HG02870 (cell line): ENCODE results near the gene GABRR1.

Source experiments
- ATAC-seq: cut with Tn5 transposase; IDR thresholded peaks from one replicate; pipeline ENCODE4 v1.9.1; 2021; ENCODE audit warnings: mild to moderate bottlenecking, moderate library complexity; ENCODE audit not compliant: unreplicated experiment

The GABRR1 gene

GRCh38 chr6:89221129-89221528, 4.0 kb upstream of the GABRR1 start:
- ATAC-seq: no peak

- ATAC-seq: no peak
These were observed 747 bp downstream of the GABRR1 start for GRCh38 chr6:89216411-89216810.

GRCh38 chr6:89215391-89215790, 1.8 kb downstream of the GABRR1 start:
- no peak for ATAC-seq

- ATAC-seq: no peak
These were observed 3.0 kb downstream of the GABRR1 start for GRCh38 chr6:89214197-89214596.

- ATAC-seq: no peak
These were observed 4.7 kb downstream of the GABRR1 start for GRCh38 chr6:89212472-89212871.

DNA sequence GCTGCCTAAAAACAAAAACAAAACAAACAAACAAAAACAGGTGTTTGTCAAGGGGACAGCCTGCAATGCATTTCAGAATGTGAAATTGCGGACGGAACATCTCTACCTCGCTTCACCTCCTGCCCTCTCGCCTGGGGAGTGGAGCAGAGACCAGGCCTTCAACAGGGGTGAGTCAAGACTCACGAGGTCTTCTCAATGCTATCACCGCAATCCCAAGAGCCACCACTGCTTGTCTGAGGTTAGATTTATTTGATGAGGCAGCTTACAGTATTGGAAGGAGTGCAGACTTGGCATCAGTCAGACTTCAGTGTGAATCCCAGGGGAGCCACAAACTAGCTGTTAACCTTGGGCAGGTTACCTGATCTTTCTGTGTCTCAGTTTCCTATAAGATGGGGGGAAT, 7.7 kb downstream of the GABRR1 start:
- ATAC-seq: no peak

DNA sequence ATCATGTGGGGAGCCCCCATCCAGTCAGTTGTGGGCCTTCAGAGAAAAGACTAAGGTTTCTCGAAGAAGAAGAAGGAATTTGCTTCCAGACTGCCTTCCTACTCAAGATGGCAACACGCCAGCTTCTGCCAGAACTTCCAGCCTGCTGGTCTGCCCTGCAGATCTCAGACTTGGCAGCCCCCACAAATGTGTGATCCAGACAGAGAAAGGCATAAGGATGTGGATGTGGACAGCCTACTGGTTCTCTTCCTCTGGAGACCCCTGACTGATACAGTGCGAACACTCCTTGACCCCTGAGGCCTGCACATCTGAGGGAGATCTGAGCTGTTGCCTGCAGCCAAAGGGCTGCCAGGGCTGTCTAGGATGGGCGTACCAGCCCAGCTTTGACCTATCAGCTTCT, 8.6 kb downstream of the GABRR1 start:
- no peak for ATAC-seq

GRCh38 chr6:89205819-89206218, 11.3 kb downstream of the GABRR1 start:
- no peak for ATAC-seq

DNA sequence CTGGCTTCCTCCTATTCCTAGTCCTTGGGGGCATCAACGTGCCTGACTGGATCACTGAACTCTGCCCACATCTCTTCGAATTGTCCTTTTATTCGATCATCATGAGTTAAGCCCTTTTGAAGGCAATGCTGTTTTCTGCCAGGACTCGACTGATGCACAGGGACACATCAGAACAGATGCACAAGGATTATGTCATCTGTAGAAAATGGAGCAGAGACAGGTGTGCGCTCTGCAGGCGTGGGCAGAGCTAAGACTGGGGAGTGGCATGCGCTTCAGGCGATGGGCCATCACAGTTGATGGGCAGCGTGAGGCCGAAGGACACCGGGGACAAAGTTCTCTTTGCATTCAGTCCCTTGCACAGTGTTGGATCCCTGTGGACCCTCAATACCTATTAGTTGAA, 13.1 kb downstream of the GABRR1 start:
- no peak for ATAC-seq

DNA sequence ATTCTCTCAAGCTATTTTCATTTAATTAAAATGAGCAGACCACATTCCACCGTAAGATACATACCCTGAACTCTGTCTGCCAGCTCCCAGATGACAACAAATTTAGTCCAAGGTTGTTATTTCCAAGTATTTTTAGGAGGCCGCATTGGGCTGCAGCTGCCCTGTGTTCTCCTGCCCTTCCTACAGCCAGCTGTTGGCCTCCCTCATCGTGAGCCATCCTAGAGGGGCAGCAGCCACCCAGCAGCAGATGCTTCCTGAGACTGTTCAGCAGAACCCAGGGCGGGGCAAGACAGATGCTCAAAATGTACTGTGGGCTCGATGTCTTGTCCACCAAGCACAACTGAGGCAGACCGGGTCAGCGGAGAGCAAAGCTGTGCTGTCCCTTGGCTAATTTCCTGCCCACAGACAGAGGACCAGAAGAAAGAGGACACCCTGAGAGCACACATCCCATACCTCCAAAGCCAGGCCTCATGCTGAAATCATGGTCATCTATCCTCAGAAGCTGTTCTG, 16.4 kb downstream of the GABRR1 start:
- ATAC-seq: no peak

DNA sequence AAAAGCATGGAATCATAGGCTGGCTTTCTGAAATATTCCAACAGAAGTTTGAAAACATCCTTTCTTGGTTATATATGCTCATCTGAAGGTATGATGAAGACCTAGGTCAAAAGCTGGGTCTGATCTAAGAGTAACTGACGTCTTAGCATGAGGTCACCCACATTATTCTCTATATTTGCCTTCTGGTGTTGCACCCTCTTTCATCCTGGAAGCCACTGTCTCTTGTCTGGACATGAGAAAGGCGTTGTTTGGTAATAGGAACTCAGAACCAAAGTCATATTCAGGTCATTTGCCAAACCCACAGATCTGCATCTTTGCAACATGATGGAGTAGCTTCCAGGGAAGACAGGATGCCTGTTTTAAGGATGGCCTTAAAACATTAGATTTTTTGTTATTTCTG, 17.6 kb downstream of the GABRR1 start:
- no peak for ATAC-seq

- no peak for ATAC-seq
These were observed 18.9 kb downstream of the GABRR1 start for GRCh38 chr6:89198235-89198634.

DNA sequence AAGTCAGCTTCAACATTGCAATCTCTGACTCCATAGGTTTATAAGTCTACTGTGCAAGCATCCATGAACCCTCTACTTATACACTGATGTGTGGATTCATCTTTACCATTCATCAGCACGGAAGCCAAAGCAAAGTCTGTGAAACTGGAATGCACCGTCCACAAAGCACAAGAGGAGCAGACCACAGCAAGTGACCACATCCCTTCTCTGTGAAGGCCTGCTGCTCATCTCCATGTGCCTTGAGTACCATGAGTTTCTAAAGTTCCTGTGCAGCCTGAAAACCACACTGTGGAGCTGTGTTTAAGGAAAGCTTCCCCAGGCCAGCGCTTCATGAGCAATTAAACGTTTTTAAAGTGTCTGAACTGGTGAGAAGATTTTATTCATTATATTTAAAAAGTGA, 20.0 kb downstream of the GABRR1 start:
- ATAC-seq: no peak

DNA sequence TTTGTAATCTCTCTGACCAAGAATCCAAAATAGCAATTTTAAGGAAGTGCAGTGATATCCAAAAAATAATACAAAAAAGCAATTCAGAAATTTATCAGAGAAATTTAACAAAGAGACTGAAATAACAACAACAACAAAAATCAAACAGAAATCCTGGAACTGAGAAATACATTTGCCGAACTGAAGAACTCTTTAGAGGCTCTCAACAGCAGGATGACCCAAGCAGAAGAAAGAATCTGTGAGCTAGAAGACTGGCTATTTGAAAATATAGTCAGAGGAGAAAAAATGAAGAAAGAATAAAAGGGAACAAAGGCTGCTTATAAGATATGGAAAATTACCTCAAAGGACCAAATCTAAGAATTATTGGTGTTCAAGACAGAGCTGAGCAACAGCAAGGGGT, 22.6 kb downstream of the GABRR1 start:
- no peak for ATAC-seq

DNA sequence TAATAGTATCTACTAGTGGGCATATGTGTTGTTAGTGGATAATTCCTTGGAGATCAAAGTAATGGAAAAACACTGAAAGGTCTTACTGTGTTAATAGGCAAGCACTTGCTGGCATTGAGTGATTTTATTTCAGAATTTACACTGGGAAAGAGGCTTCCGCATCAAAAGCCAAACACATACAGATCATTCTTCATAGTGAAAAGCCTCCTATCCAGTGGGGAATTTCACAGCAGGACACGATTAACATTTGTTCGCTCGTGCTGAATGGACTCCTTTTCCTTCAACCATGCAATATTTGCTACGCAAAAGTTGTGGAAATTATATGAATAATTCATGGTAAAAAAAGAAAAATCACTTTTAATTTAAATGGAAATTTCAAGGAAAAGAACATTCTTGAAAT, 26.4 kb downstream of the GABRR1 start:
- ATAC-seq: no peak

- no peak for ATAC-seq
These were observed 29.7 kb downstream of the GABRR1 start for GRCh38 chr6:89187504-89187903.

GRCh38 chr6:89186762-89187161, 30.4 kb downstream of the GABRR1 start:
- no peak for ATAC-seq

DNA sequence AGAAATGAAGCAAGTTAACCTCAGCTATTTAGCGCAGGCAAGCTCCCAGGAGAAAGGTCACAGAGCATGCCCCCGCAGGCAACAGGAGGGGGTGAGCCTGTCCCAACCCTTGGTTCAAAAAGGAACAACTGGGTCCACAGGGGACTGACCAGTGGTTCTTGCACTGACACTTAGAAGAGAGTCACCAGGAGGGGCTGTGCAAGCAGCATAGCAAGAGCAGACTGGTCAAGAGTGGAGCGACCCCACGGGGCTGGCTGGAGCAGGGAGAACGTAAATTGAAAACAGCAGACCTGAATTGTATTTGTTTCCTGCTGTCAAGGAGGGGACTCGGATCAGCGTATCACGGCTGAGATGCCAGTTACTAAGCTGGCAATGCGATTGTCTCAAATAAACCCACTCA, 32.8 kb downstream of the GABRR1 start:
- ATAC-seq: no peak

DNA sequence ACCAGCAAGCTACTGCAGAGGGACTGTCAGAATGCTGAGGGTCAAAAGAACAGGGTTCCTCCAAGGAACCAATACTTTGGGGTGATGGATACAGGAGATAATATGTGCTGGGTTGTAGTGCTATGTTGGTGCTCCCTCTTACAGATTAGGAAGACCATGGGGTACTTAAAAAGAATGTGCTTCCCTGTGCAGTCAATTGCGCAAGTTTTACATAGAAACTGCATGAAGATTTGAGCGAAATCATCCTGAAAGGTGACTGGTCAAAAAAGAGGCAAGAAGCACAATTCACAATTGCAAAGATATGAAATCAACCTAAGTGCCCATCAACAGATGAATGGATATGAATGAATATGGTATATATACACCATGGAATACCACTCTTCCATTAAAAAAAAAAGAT, 33.9 kb downstream of the GABRR1 start:
- ATAC-seq: no peak

GRCh38 chr6:89180971-89181370, 36.2 kb downstream of the GABRR1 start:
- no peak for ATAC-seq

DNA sequence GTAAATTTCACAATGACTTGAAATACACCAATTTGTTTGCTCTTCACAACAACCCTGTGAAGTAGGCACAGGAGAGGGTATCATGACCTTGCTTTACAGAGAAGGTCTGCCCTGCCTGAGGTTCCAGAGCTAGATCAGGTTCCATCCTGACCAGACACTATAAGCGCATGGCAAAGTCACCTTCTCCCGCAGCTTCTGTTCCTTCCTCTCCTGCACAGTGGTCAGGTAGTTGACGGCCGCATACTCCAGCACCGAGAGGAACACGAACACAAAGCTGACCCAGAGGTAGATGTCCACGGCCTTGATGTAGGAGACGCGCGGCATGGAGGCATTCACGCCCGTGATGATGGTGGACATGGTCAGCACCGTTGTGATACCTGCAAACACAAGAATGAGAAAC, 37.0 kb downstream of the GABRR1 start:
- no peak for ATAC-seq

DNA sequence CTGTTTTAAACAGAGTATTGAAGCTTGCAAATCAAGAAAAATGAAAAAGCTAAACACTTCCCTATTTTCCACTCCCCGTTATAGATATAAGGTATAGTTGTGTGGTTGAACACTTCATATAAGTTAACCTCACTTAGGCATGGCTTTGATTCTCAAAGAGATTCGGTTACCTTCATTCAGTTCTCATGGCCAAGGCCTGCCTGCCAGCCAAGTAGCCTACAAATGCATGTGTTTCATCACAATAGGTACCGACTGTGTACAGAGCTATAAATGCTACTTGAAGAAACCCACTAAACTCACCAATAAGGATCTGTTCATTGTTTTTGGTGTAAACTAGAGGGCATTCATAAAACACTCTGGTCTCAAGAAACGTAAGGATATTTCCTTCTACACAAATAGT, 43.5 kb downstream of the GABRR1 start:
- no peak for ATAC-seq

DNA sequence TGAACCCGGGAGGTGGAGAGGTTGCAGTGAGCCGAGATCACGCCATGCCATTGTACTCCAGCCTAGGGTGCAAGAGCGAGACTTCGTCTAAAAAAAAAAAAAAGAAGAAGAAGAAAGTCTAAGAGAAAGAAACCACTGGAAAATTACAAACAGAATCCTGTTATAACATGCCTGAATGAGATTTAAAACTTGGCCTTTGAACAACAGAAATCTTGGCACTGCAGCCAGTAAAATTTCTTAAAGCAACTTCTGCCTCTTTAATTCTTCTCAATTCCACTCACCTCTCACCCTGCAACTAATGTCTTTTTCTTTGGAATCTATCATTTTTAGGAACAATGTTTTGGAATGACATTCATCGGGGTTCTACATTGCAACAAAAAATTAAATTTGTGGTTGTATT, 45.0 kb downstream of the GABRR1 start:
- no peak for ATAC-seq

DNA sequence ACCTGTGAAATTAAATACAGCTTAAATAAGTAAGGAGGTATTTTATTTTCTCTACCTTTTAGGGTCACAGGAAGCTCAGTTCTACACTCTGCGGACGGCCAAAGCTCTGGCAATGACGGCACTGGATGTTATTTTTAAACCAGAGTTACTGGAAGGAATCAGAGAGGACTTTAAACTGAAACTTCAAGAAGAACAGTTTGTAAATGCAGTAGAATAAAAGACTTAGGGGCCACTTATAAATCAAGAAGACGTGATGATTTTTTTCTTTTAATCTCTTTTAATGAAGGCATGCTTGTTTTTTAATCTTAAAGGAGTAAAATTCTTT, 55.1 kb downstream of the GABRR1 start:
- no peak for ATAC-seq
